SK-N-SH (cell line): ENCODE data around the gene PPM1K. TPM values are rescaled to one million over a fixed set of nuclear protein-coding genes. Genes with fewer than 3 reads are reported as not detected.

ENCODE experiments used
- CTCF ChIA-PET: fragments of 300-600, 350-600 bp; formaldehyde crosslinking; extraction: SDS; loops from one replicate; lab custom pipeline; 2021; lab: Yijun Ruan, JAX
- POLR2A ChIA-PET: fragments of 350-600 bp; sonication (Branson Sonifier 250); formaldehyde crosslinking; extraction: SDS; loops from one replicate; lab custom pipeline; 2020; ENCODE audit warnings: antibody characterized with exemption, inconsistent platforms; lab: Yijun Ruan, JAX
- DNase-seq: peaks from one replicate; pipeline ENCODE4 v3.0.0; 2012
- H2AFZ ChIP-seq: fragments of 200-600 bp; sonication (generic); 2 replicates; pipeline ENCODE4 v1.8.1; 2016; ENCODE audit warnings: antibody characterized with exemption, mild to moderate bottlenecking, low read depth
- H3F3A ChIP-seq: fragments of 200-600 bp; sonication (generic); replicated peaks from 2 replicates; pipeline ENCODE3; 2016; ENCODE audit warnings: antibody characterized with exemption, mild to moderate bottlenecking; ENCODE audit not compliant: insufficient read depth
- H3K27ac ChIP-seq, 2 experiments: fragments of 200-500 bp in 1 of 2; fragments of 200-600 bp in 1 of 2; sonication (Bioruptor generic) in 1 of 2; sonication (generic), shearing (Covaris generic) in 1 of 2; 2 replicates each; pipeline versions ENCODE4 v1.5.1 to v1.6.1; 2014 to 2016; ENCODE audit warnings: low read depth in 2 of 2, inconsistent platforms in 1 of 2, low read length in 1 of 2, mild to moderate bottlenecking in 1 of 2, mixed read lengths in 1 of 2
- H3K27me3 ChIP-seq: fragments of 200-600 bp; sonication (generic), shearing (Covaris generic); 2 replicates; pipeline ENCODE4 v1.6.1; 2016; ENCODE audit warnings: mixed run types; ENCODE audit not compliant: insufficient read depth
- H3K36me3 ChIP-seq, 2 experiments: fragments of 200-500 bp in 1 of 2; fragments of 200-600 bp in 1 of 2; sonication (Bioruptor generic) in 1 of 2; sonication (generic) in 1 of 2; replicated peaks in 1 of 2; 2 replicates each; pipeline versions ENCODE3 to v1.5.1; 2014 to 2016; ENCODE audit warnings: low read length in 1 of 2, mild to moderate bottlenecking in 1 of 2; ENCODE audit not compliant: insufficient read depth in 2 of 2, control insufficient read depth in 1 of 2
- H3K4me1 ChIP-seq, 2 experiments: fragments of 200-500 bp in 1 of 2; fragments of 200-600 bp in 1 of 2; sonication (Bioruptor generic) in 1 of 2; sonication (generic), shearing (Covaris generic) in 1 of 2; 2 replicates each; pipeline versions ENCODE4 v1.5.1 to v1.6.1; 2014 to 2016; ENCODE audit warnings: low read depth in 1 of 2, low read length in 1 of 2, mixed run types in 1 of 2; ENCODE audit not compliant: insufficient read depth in 2 of 2, control insufficient read depth in 1 of 2
- H3K4me2 ChIP-seq: fragments of 200-600 bp; sonication (generic), shearing (Covaris generic); 2 replicates; pipeline ENCODE4 v1.6.1; 2017; ENCODE audit warnings: mixed run types
- H3K4me3 ChIP-seq, 2 experiments: fragments of 200-500 bp in 1 of 2; fragments of 200-600 bp in 1 of 2; sonication (Bioruptor generic) in 1 of 2; sonication (generic), shearing (Covaris generic) in 1 of 2; 2 replicates each; pipeline versions ENCODE4 v1.5.1 to v1.8.1; 2014 to 2016; ENCODE audit warnings: low read depth in 2 of 2, inconsistent platforms in 1 of 2, low read length in 1 of 2, mild to moderate bottlenecking in 1 of 2, mixed read lengths in 1 of 2, moderate library complexity in 1 of 2
- H3K79me2 ChIP-seq: fragments of 200-600 bp; sonication (generic); 2 replicates; pipeline ENCODE4 v1.8.1; 2017; ENCODE audit warnings: mild to moderate bottlenecking; ENCODE audit not compliant: insufficient read depth
- H3K9ac ChIP-seq: fragments of 200-600 bp; sonication (generic); 2 replicates; pipeline ENCODE4 v1.6.1; 2017; ENCODE audit warnings: mixed run types
- H3K9me2 ChIP-seq: fragments of 200-600 bp; sonication (generic); 2 replicates; pipeline ENCODE4 v1.6.1; 2017; ENCODE audit warnings: mixed run types
- H3K9me3 ChIP-seq: fragments of 200-600 bp; sonication (generic); 2 replicates; pipeline ENCODE4 v1.6.1; 2017; ENCODE audit warnings: mixed run types, mild to moderate bottlenecking, moderate library complexity
- H4K20me1 ChIP-seq: fragments of 200-600 bp; sonication (generic); 2 replicates; pipeline ENCODE4 v1.6.1; 2017; ENCODE audit warnings: mild to moderate bottlenecking, mixed run types; ENCODE audit not compliant: insufficient read depth
- FOXJ3 ChIP-seq: sonication (generic); formaldehyde crosslinking; IDR thresholded peaks from 2 replicates; pipeline ENCODE4 v1.5.1; 2020; ENCODE audit warnings: mild to moderate bottlenecking, missing genetic modification reagents
- GATA2 ChIP-seq: sonication (generic); formaldehyde crosslinking; IDR thresholded peaks from 2 replicates; pipeline ENCODE4 v1.5.0; 2020; ENCODE audit warnings: mild to moderate bottlenecking, missing genetic modification reagents
- NRF1 ChIP-seq: IDR thresholded peaks from 2 replicates; pipeline ENCODE4 v1.6.1; 2012; ENCODE audit warnings: low read depth, mild to moderate bottlenecking, low read length
- PBX3 ChIP-seq: IDR thresholded peaks from 2 replicates; pipeline ENCODE4; 2012
- SIN3A ChIP-seq: IDR thresholded peaks from 2 replicates; pipeline ENCODE4 v1.6.1; 2012; ENCODE audit warnings: low read depth, mild to moderate bottlenecking, low read length, moderate library complexity, borderline replicate concordance
- TAF1 ChIP-seq: IDR thresholded peaks from 2 replicates; pipeline ENCODE4 v1.6.1; 2012; ENCODE audit warnings: low read depth, mild to moderate bottlenecking, low read length, moderate library complexity, borderline replicate concordance
- WGBS: methylation state at CpG from one replicate; pipeline ENCODE4 v1.1.6; 2017; ENCODE audit warnings: low lambda C conversion rate; 5-methylcytosine and 5-hydroxymethylcytosine counted together
- polyA plus RNA-seq, 3 experiments: library from polyadenylated mRNA; depleted of rRNA; stranded (reverse); fragments of >200 nt; gene quantifications; 2 replicates each; pipeline ENCODE4 v1.2.3, GENCODE V29; 2012
- TF ChIP-seq, protein P1 (sequence below): IDR thresholded peaks from 2 replicates; pipeline ENCODE4 v1.6.1; 2012; ENCODE audit warnings: mild to moderate bottlenecking, low read depth, low read length, moderate library complexity

The PPM1K gene
- polyA plus RNA-seq, 1 of the 3 experiments (the other 2 are of a cell fraction), result 2.5 TPM

DNA sequence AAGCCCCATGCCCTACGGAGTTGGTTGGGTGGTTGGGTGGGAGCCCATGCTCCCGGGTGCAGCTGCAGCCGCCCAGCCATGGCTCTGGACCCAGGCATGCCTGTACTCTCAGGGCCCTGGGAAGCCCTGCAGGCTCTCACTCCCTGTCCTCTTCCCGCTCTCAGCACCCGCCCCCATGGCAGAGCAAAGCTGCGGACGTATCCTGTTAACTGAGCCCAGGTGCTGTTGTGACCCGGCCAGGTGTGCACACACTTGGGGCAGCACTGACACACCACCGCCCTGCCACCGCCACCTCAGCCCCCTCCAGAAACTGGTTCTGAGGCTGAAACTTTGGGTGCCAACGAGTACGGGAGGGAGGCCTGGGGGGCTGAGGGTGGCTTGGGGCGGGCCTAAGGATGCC, 40.3 kb downstream of the PPM1K start:
- DNase-seq, result no peak
- Histone ChIP-seq H3K4me3 (no peak overlapping the region), H4K20me1 (no peaks in the 10 kb centered on the region), H3K27me3 (no peaks in the 10 kb centered on the region)
- TF ChIP-seq, protein P1, sequence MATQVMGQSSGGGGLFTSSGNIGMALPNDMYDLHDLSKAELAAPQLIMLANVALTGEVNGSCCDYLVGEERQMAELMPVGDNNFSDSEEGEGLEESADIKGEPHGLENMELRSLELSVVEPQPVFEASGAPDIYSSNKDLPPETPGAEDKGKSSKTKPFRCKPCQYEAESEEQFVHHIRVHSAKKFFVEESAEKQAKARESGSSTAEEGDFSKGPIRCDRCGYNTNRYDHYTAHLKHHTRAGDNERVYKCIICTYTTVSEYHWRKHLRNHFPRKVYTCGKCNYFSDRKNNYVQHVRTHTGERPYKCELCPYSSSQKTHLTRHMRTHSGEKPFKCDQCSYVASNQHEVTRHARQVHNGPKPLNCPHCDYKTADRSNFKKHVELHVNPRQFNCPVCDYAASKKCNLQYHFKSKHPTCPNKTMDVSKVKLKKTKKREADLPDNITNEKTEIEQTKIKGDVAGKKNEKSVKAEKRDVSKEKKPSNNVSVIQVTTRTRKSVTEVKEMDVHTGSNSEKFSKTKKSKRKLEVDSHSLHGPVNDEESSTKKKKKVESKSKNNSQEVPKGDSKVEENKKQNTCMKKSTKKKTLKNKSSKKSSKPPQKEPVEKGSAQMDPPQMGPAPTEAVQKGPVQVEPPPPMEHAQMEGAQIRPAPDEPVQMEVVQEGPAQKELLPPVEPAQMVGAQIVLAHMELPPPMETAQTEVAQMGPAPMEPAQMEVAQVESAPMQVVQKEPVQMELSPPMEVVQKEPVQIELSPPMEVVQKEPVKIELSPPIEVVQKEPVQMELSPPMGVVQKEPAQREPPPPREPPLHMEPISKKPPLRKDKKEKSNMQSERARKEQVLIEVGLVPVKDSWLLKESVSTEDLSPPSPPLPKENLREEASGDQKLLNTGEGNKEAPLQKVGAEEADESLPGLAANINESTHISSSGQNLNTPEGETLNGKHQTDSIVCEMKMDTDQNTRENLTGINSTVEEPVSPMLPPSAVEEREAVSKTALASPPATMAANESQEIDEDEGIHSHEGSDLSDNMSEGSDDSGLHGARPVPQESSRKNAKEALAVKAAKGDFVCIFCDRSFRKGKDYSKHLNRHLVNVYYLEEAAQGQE, result no peak
- TF ChIP-seq NRF1, result no peak
- TF ChIP-seq TAF1, result no peak
- no peak for TF ChIP-seq SIN3A
- TF ChIP-seq, all 33 proteins: peak for 0
- Histone ChIP-seq H3K27ac (no peak overlapping the region), H3F3A (no peaks in the 10 kb centered on the region), H3K9me2 (no peaks in the 10 kb centered on the region), H3K9me3 (no peaks in the 10 kb centered on the region), H2AFZ (no peak overlapping the region), H3K36me3 (no peaks in the 10 kb centered on the region), H3K4me1 (no peaks in the 10 kb centered on the region), H3K79me2 (no peaks in the 10 kb centered on the region), H3K9ac (no peak overlapping the region), H3K4me2 (no peak overlapping the region)
- ChIA-PET CTCF (interaction anchor here (1.0 to 1.2 kb wide), 2 partner anchors 33 to 41 kb away, joined by 3 read pairs; no protein-coding TSS in a partner anchor), POLR2A (no interaction called here)
- WGBS, result 74% methylated on average over 7 of the region's 13 CpGs

DNA sequence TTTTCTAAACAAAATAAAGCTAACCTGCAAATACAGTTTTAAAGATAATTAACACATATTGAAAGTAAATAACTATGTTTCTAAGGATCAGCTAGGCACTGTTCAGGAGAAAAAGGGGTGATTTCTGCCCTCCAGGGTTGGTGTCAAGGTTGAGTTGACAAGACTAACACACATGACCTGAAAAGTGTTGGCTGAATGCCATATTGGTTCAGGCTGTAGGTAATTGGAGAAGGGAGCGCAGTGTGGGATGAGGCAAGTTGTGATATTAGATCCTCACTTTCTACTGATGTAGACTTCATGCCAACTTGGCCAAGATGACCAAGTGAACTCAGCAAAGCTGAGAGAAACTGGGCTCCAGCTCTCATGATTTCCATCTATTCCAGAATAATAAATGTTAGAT, 42.2 kb downstream of the PPM1K start:
- Histone ChIP-seq H3K4me3 (no peak overlapping the region), H3K4me1 (no peaks in the 10 kb centered on the region), H3K9me3 (no peaks in the 10 kb centered on the region; the same call in 1 of the 2 replicates), H3K9me2 (no peaks in the 10 kb centered on the region), H3K9ac (no peak overlapping the region), H3K79me2 (no peaks in the 10 kb centered on the region), H3K4me2 (no peak overlapping the region), H3K36me3 (no peaks in the 10 kb centered on the region), H3K27ac (no peak overlapping the region), H4K20me1 (no peaks in the 10 kb centered on the region), H3F3A (no peaks in the 10 kb centered on the region), H2AFZ (no peak overlapping the region), H3K27me3 (no peaks in the 10 kb centered on the region)
- 73% methylated on average over 1 of the region's 1 CpG for WGBS
- CTCF ChIA-PET, result interaction anchor here (1.2 kb wide), 1 partner anchor 273 kb away, joined by 3 read pairs; no protein-coding TSS in a partner anchor
- DNase-seq, result no peak
- POLR2A ChIA-PET, result no interaction called here
- TF ChIP-seq GATA2 (no peak), FOXJ3 (CRISPR knock-in tag) (no peak), PBX3 (no peak)
